K562 (cell line): ENCODE data around the gene ZC3H10. TPM values are rescaled to one million over a fixed set of nuclear protein-coding genes. Genes with fewer than 3 reads are reported as not detected.

Source experiments
- ATAC-seq: fragments of 200-7000 bp; cut with Tn5 transposase; 3 replicates; pipeline ENCODE4 v1.9.1; 2020; ENCODE audit warnings: moderate library complexity
- BruUV-seq: library from RNA; stranded (reverse); fragments of 400-500 nt; replicated peaks from 2 replicates; lab custom pipeline; 2021; lab: Mats Ljungman, UMichigan
- CTCF ChIA-PET: fragments of 300-600 bp; formaldehyde crosslinking; extraction: SDS; loops from one replicate; lab custom pipeline; 2021; ENCODE audit warnings: low intra/inter-chr PET ratio; lab: Yijun Ruan, JAX
- POLR2A ChIA-PET: fragments of 300-600, 350-650 bp; sonication (Branson Sonifier 250); formaldehyde crosslinking; extraction: SDS; loops from one replicate; lab custom pipeline; 2021; ENCODE audit warnings: antibody characterized with exemption, inconsistent platforms; lab: Yijun Ruan, JAX
- DNase-seq, 4 experiments: peaks; one replicate each; pipeline versions ENCODE4 v3.0.0 to v3.0.0-alpha.2; 2011 to 2018; ENCODE audit warnings: low spot score in 3 of 4, mixed read lengths in 3 of 4; ENCODE audit errors: extremely low read depth in 1 of 4
- FAIRE-seq: peaks from 2 replicates; lab custom pipeline; 2011; peaks lifted over from hg19 to GRCh38; lab: Jason Lieb, UNC
- H2AFZ ChIP-seq: 2 replicates; pipeline ENCODE4 v1.6.0; 2011; ENCODE audit warnings: low read depth, low read length, control low read depth, inconsistent platforms
- H3K27ac ChIP-seq: fragments of 200-600 bp; 3 replicates; pipeline ENCODE4 v1.8.0; 2011; ENCODE audit warnings: low read depth, mild to moderate bottlenecking, control low read depth, inconsistent platforms, low read length, moderate library complexity, mixed read lengths; ENCODE audit errors: extremely low read depth
- H3K27me3 ChIP-seq, 2 experiments: fragments of 300-600 bp in 1 of 2; 2 replicates in 1 of 2; 3 replicates in 1 of 2; pipeline versions ENCODE4 v1.6.0 to v1.8.0; 2011; ENCODE audit warnings: inconsistent platforms in 2 of 2, low read length in 2 of 2, mild to moderate bottlenecking in 1 of 2, mixed read lengths in 1 of 2, moderate library complexity in 1 of 2; ENCODE audit not compliant: control insufficient read depth in 2 of 2, insufficient read depth in 2 of 2
- H3K36me3 ChIP-seq: fragments of 300-600 bp; 3 replicates; pipeline ENCODE4 v1.8.0; 2011; ENCODE audit warnings: mild to moderate bottlenecking, low read length, inconsistent platforms; ENCODE audit not compliant: control insufficient read depth, insufficient read depth
- H3K4me1 ChIP-seq, 2 experiments: fragments of 200-600 bp in 1 of 2; replicated peaks in 1 of 2; 2 replicates in 1 of 2; 3 replicates in 1 of 2; pipeline versions ENCODE4 v1.5.1 to v1.8.0; 2011; ENCODE audit warnings: inconsistent platforms in 2 of 2, low read length in 2 of 2, mild to moderate bottlenecking in 1 of 2, mixed read lengths in 1 of 2, moderate library complexity in 1 of 2; ENCODE audit not compliant: control insufficient read depth in 2 of 2, insufficient read depth in 2 of 2
- H3K4me2 ChIP-seq: 2 replicates; pipeline ENCODE4 v1.6.1; 2011; ENCODE audit warnings: low read length, control low read depth, inconsistent platforms, mixed read lengths; ENCODE audit not compliant: insufficient read depth
- H3K4me3 ChIP-seq: fragments of 200-600 bp; sonication (generic), shearing (Covaris generic); 2 replicates; pipeline ENCODE4 v1.5.1; 2016; ENCODE audit warnings: control low read depth, inconsistent platforms
- H3K79me2 ChIP-seq: fragments of 200-600 bp; 3 replicates; pipeline ENCODE4 v1.8.0; 2011; ENCODE audit warnings: low read length, inconsistent platforms; ENCODE audit not compliant: control insufficient read depth, insufficient read depth
- H3K9ac ChIP-seq, 2 experiments: 2 replicates each; pipeline versions ENCODE4 v1.6.0 to v1.6.1; 2011; ENCODE audit warnings: low read depth in 2 of 2, low read length in 2 of 2, control low read depth in 1 of 2, inconsistent platforms in 1 of 2, mild to moderate bottlenecking in 1 of 2, mixed read lengths in 1 of 2; ENCODE audit not compliant: insufficient read depth in 1 of 2
- H3K9me1 ChIP-seq: one replicate; pipeline ENCODE4 v1.6.0; 2011; ENCODE audit warnings: inconsistent platforms, mild to moderate bottlenecking, low read length, moderate library complexity; ENCODE audit not compliant: control insufficient read depth, insufficient read depth
- H3K9me3 ChIP-seq: replicated peaks from 2 replicates; pipeline ENCODE4 v1.5.1; 2011; ENCODE audit warnings: low read depth, low read length, inconsistent platforms; ENCODE audit not compliant: control insufficient read depth, insufficient read depth
- H4K20me1 ChIP-seq: replicated peaks from 2 replicates; pipeline ENCODE4 v1.6.1; 2011; ENCODE audit warnings: low read length, inconsistent platforms, mixed read lengths; ENCODE audit not compliant: control insufficient read depth, insufficient read depth
- BDP1 ChIP-seq: IDR thresholded peaks from 3 replicates; pipeline ENCODE4 v1.6.1; 2011; ENCODE audit not compliant: insufficient read length, insufficient read depth
- BRF1 ChIP-seq: IDR thresholded peaks from 3 replicates; pipeline ENCODE4 v1.6.1; 2011; ENCODE audit warnings: borderline replicate concordance, mild to moderate bottlenecking; ENCODE audit not compliant: insufficient read length; ENCODE audit errors: extremely low read depth
- BRF2 ChIP-seq: IDR thresholded peaks from 3 replicates; pipeline ENCODE4 v1.6.1; 2011; ENCODE audit warnings: borderline replicate concordance, mild to moderate bottlenecking; ENCODE audit not compliant: insufficient read length, insufficient read depth
- CBX5 ChIP-seq: IDR thresholded peaks from 2 replicates; pipeline ENCODE4 v1.6.1; 2014; ENCODE audit warnings: low read depth, borderline replicate concordance
- CHCHD3 ChIP-seq: fragments of 250-450 bp; sonication (Bioruptor Pico); IDR thresholded peaks from 2 replicates; pipeline ENCODE4 v2.1.2; 2022; ENCODE audit warnings: mild to moderate bottlenecking
- DMBX1 ChIP-seq: fragments of 250-450 bp; sonication (Bioruptor Pico); IDR thresholded peaks from 2 replicates; pipeline ENCODE4 v1.8.0; 2022; ENCODE audit warnings: inconsistent platforms, mild to moderate bottlenecking, moderate library complexity, borderline replicate concordance
- HLTF ChIP-seq: fragments of 450-650 bp; IDR thresholded peaks from 2 replicates; pipeline ENCODE4 v1.6.1; 2016
- HNRNPH1 ChIP-seq: fragments of 200-400 bp; formaldehyde crosslinking; optimal IDR thresholded peaks from 2 replicates; pipeline ENCODE3; 2017; ENCODE audit warnings: low read depth, mild to moderate bottlenecking, low read length, moderate library complexity
- KAT7 ChIP-seq: sonication (generic); formaldehyde crosslinking; IDR thresholded peaks from 2 replicates; pipeline ENCODE4 v1.8.0; 2022; ENCODE audit warnings: missing genetic modification reagents, mild to moderate bottlenecking, borderline replicate concordance
- POU5F1 ChIP-seq: fragments of 150-350 bp; IDR thresholded peaks from 2 replicates; pipeline ENCODE4 v1.6.1; 2014; ENCODE audit warnings: borderline replicate concordance, low read length, low read depth, mild to moderate bottlenecking; ENCODE audit not compliant: partially characterized antibody
- SMARCA4 ChIP-seq: fragments of 450-650 bp; IDR thresholded peaks from 2 replicates; pipeline ENCODE4 v1.6.1; 2016
- SP2 ChIP-seq: IDR thresholded peaks from 2 replicates; pipeline ENCODE4 v1.6.1; 2011; ENCODE audit warnings: mild to moderate bottlenecking, low read depth, low read length, moderate library complexity; ENCODE audit not compliant: poor library complexity, severe bottlenecking; ENCODE audit errors: extremely low read depth
- SREBF1 ChIP-seq: fragments of 150-350 bp; IDR thresholded peaks from 2 replicates; pipeline ENCODE4 v1.6.1; 2014; ENCODE audit warnings: antibody characterized with exemption, low read depth, low read length, borderline replicate concordance
- ZSCAN32 ChIP-seq: fragments of 450-650 bp; formaldehyde crosslinking; IDR thresholded peaks from 2 replicates; pipeline ENCODE4 v1.4.0; 2020; ENCODE audit warnings: mild to moderate bottlenecking, moderate library complexity
- WGBS: fragments of 100-300 bp; shearing (Covaris generic); methylation state at CpG from one replicate; pipeline ENCODE4 v1.1.6; 2016; ENCODE audit warnings: low coverage, mixed read lengths; ENCODE audit not compliant: insufficient coverage; ENCODE audit errors: missing lambda C conversion rate; 5-methylcytosine and 5-hydroxymethylcytosine counted together
- in situ Hi-C: fragments of 300-500 bp; cut with MboI; formaldehyde crosslinking; loops from 4 replicates; pipeline ENCODE4 v1.15.0; 2018; ENCODE audit warnings: inconsistent platforms, mixed read lengths
- intact Hi-C: fragments of 100-400 bp; cut with micrococcal nuclease; formaldehyde crosslinking; loops from 2 replicates; pipeline ENCODE4 v1.14.2; 2022
- polyA plus RNA-seq, 8 experiments: library from polyadenylated mRNA; depleted of rRNA in 4 of 8; stranded (reverse) in 5 of 8; unstranded in 3 of 8; fragments of >200 nt; fragmentation: Nextera tagmentation in 2 of 8; fragmentation: Illumina TruSeq in 1 of 8; extraction: Ambion mirVana in 2 of 8; extraction: Trizol in 1 of 8; gene quantifications; 2 replicates each; pipeline versions ENCODE4 v1.2.1 to v1.2.3, GENCODE V29; 2011 to 2014; ENCODE audit warnings: inconsistent platforms in 1 of 8, missing spikeins in 1 of 8
- total RNA-seq, 7 experiments: library from RNA; depleted of rRNA in 6 of 7; stranded (reverse); fragments of >200 nt in 6 of 7; fragmentation: Illumina TruSeq in 2 of 7; extraction: Trizol in 2 of 7; gene quantifications; 2 replicates each; pipeline versions ENCODE4 v1.2.1 to v1.2.3, GENCODE V29; 2011 to 2021; ENCODE audit warnings: low replicate concordance in 1 of 7
- TF ChIP-seq, protein P1 (sequence below): IDR thresholded peaks from 3 replicates; pipeline ENCODE4 v1.6.1; 2011; ENCODE audit warnings: borderline replicate concordance, mild to moderate bottlenecking, moderate library complexity; ENCODE audit not compliant: insufficient read length; ENCODE audit errors: extremely low read depth
- TF ChIP-seq, protein P2 (sequence below): fragments of 150-350 bp; conservative IDR thresholded peaks from 2 replicates; pipeline ENCODE4 v1.6.1; 2014; ENCODE audit warnings: low read length

The ZC3H10 gene
- total and polyA plus RNA-seq, 9 of the 15 experiments (the other 6 are each of a cell fraction or from before 2014, with no cell fraction given): 0.31 to 4.1 (median 1.6) TPM

DNA sequence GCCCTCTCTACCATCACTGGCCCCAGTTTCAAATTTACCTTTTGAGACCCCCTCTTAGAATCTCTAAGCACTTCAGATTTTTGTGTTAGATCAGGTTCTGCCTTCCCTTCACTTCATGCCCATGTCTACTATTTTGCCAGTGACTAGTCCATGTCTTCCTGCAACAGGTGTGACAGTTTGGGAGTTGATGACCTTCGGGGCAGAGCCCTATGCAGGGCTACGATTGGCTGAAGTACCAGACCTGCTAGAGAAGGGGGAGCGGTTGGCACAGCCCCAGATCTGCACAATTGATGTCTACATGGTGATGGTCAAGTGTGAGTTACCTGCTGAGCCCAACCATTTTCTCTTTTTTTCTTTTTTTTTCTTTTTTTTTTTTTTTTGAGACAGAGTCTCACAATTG, 19.5 kb upstream of the ZC3H10 start:
- ChIA-PET POLR2A (interaction anchor here (0.6 kb wide), 1 partner anchor 14 kb away, joined by 3 read pairs; no protein-coding TSS in a partner anchor), CTCF (no interaction called here)
- TF ChIP-seq CBX5: no peak
- TF ChIP-seq, protein P1, sequence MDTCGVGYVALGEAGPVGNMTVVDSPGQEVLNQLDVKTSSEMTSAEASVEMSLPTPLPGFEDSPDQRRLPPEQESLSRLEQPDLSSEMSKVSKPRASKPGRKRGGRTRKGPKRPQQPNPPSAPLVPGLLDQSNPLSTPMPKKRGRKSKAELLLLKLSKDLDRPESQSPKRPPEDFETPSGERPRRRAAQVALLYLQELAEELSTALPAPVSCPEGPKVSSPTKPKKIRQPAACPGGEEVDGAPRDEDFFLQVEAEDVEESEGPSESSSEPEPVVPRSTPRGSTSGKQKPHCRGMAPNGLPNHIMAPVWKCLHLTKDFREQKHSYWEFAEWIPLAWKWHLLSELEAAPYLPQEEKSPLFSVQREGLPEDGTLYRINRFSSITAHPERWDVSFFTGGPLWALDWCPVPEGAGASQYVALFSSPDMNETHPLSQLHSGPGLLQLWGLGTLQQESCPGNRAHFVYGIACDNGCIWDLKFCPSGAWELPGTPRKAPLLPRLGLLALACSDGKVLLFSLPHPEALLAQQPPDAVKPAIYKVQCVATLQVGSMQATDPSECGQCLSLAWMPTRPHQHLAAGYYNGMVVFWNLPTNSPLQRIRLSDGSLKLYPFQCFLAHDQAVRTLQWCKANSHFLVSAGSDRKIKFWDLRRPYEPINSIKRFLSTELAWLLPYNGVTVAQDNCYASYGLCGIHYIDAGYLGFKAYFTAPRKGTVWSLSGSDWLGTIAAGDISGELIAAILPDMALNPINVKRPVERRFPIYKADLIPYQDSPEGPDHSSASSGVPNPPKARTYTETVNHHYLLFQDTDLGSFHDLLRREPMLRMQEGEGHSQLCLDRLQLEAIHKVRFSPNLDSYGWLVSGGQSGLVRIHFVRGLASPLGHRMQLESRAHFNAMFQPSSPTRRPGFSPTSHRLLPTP: no peak
- no peak for TF ChIP-seq DMBX1 (CRISPR knock-in tag)
- TF ChIP-seq CHCHD3 (CRISPR knock-in tag): no peak
- TF ChIP-seq SMARCA4: no peak
- TF ChIP-seq ZSCAN32 (CRISPR knock-in tag): no peak
- no peak for TF ChIP-seq BDP1
- TF ChIP-seq POU5F1: no peak
- TF ChIP-seq HNRNPH1: no peak
- TF ChIP-seq HLTF: no peak
- no peak for TF ChIP-seq BRF1
- no peak for TF ChIP-seq BRF2
- TF ChIP-seq, protein P2, sequence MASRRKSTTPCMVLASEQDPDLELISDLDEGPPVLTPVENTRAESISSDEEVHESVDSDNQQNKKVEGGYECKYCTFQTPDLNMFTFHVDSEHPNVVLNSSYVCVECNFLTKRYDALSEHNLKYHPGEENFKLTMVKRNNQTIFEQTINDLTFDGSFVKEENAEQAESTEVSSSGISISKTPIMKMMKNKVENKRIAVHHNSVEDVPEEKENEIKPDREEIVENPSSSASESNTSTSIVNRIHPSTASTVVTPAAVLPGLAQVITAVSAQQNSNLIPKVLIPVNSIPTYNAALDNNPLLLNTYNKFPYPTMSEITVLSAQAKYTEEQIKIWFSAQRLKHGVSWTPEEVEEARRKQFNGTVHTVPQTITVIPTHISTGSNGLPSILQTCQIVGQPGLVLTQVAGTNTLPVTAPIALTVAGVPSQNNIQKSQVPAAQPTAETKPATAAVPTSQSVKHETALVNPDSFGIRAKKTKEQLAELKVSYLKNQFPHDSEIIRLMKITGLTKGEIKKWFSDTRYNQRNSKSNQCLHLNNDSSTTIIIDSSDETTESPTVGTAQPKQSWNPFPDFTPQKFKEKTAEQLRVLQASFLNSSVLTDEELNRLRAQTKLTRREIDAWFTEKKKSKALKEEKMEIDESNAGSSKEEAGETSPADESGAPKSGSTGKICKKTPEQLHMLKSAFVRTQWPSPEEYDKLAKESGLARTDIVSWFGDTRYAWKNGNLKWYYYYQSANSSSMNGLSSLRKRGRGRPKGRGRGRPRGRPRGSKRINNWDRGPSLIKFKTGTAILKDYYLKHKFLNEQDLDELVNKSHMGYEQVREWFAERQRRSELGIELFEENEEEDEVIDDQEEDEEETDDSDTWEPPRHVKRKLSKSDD: no peak
- no peak for TF ChIP-seq SP2
- TF ChIP-seq KAT7: no peak
- TF ChIP-seq SREBF1: no peak
- no peaks in the 10 kb centered on the region; the same call in 1 of the 3 replicates for H3K79me2 ChIP-seq
- H2AFZ ChIP-seq: no peak overlapping the region
- H3K27me3 ChIP-seq: peaks cover 0 to 6% of the 10 kb centered on the region in 2 experiments; a peak in 1 of 5 replicates
- no peaks in the 10 kb centered on the region for H4K20me1 ChIP-seq
- intact Hi-C loops: no loop called here
- no peaks in the 10 kb centered on the region for H3K9me3 ChIP-seq
- H3K4me3 ChIP-seq: no peak overlapping the region
- H3K9ac ChIP-seq: no peak overlapping the region
- peak in 1 of 4 experiments; percentile 9 for DNase-seq
- H3K4me2 ChIP-seq: no peak overlapping the region
- 33% methylated on average over 3 of the region's 3 CpGs for WGBS
- no peaks in the 10 kb centered on the region for H3K36me3 ChIP-seq
- FAIRE-seq: no peak
- no TSS peak for BruUV-seq
- H3K9me1 ChIP-seq: no peaks in the 10 kb centered on the region
- H3K27ac ChIP-seq: no peak overlapping the region
- peaks cover 3 to 8% of the 10 kb centered on the region in 2 experiments; a peak in 4 of 5 replicates for H3K4me1 ChIP-seq
- ATAC-seq: no peak
- in situ Hi-C loops: no loop called here
